Measurements from ENCODE around the gene PACRG. TPM values are rescaled to one million over a fixed set of nuclear protein-coding genes. Genes with fewer than 3 reads are reported as not detected.

PACRG gene
- total RNA-seq, 2 donors from 2014 or later, result 1.7 TPM; not detected in 1

- no peak overlapping the region for H3K4me3 ChIP-seq
- H3K27me3 ChIP-seq, result no peaks in the 10 kb centered on the region
- no peaks in the 10 kb centered on the region for H3K4me1 ChIP-seq
- H3K9me3 ChIP-seq, result no peaks in the 10 kb centered on the region
- DNase-seq, result no peak
- no peak overlapping the region for H3K27ac ChIP-seq
- no peaks in the 10 kb centered on the region for H3K36me3 ChIP-seq
- no peak for TF ChIP-seq CTCF (IDR thresholded peaks at IDR 0.05)
- intact Hi-C loops (cut with DNase I), result no loop called here
- no peak overlapping the region for H3K9ac ChIP-seq (ENCODE audit: low read depth in 2 of 2, low read length in 2 of 2)
Measured at GRCh38 chr6:162713974-162714780, 13.6 kb upstream of the PACRG start.

GRCh38 chr6:162715601-162716000, 12.2 kb upstream of the PACRG start:
- Histone ChIP-seq H3K9me3 (no peaks in the 10 kb centered on the region), H3K4me1 (no peaks in the 10 kb centered on the region), H3K9ac (ENCODE audit: low read depth in 2 of 2, low read length in 2 of 2) (no peak overlapping the region), H3K27me3 (no peaks in the 10 kb centered on the region), H3K4me3 (no peak overlapping the region), H3K27ac (no peak overlapping the region), H3K36me3 (no peaks in the 10 kb centered on the region)
- no peak for TF ChIP-seq CTCF (IDR thresholded peaks at IDR 0.05)
- DNase-seq, result no peak
- intact Hi-C loops (cut with DNase I), result no loop called here

GRCh38 chr6:162719528-162719927, 8.2 kb upstream of the PACRG start:
- H3K9ac ChIP-seq (ENCODE audit: low read depth in 2 of 2, low read length in 2 of 2), result no peak overlapping the region
- no peaks in the 10 kb centered on the region for H3K36me3 ChIP-seq
- H3K27me3 ChIP-seq, result no peaks in the 10 kb centered on the region
- peaks cover 2% of the 10 kb centered on the region for H3K4me1 ChIP-seq
- H3K9me3 ChIP-seq, result no peaks in the 10 kb centered on the region
- H3K4me3 ChIP-seq, result no peak overlapping the region
- no peak overlapping the region for H3K27ac ChIP-seq
- no peak for TF ChIP-seq CTCF (IDR thresholded peaks at IDR 0.05)
- intact Hi-C loops (cut with DNase I), result no loop called here
- DNase-seq, result no peak

GRCh38 chr6:162721404-162721687, 6.4 kb upstream of the PACRG start:
- intact Hi-C loops (cut with DNase I), result no loop called here
- H3K9me3 ChIP-seq, result no peaks in the 10 kb centered on the region
- H3K9ac ChIP-seq (ENCODE audit: low read depth in 2 of 2, low read length in 2 of 2), result no peak overlapping the region
- no peaks in the 10 kb centered on the region for H3K27me3 ChIP-seq
- H3K4me3 ChIP-seq, result no peak overlapping the region
- peaks cover 12% of the 10 kb centered on the region for H3K4me1 ChIP-seq
- no peaks in the 10 kb centered on the region for H3K36me3 ChIP-seq
- no peak for TF ChIP-seq CTCF (IDR thresholded peaks at IDR 0.05)
- H3K27ac ChIP-seq, result no peak overlapping the region
- DNase-seq, result no peak

- TF ChIP-seq CTCF (IDR thresholded peaks at IDR 0.05), result no peak
- Histone ChIP-seq H3K4me3 (no peak overlapping the region), H3K36me3 (no peaks in the 10 kb centered on the region), H3K4me1 (peaks cover 15% of the 10 kb centered on the region), H3K27ac (no peak overlapping the region), H3K9me3 (no peaks in the 10 kb centered on the region), H3K9ac (ENCODE audit: low read depth in 2 of 2, low read length in 2 of 2) (no peak overlapping the region), H3K27me3 (no peaks in the 10 kb centered on the region)
- intact Hi-C loops (cut with DNase I), result no loop called here
- DNase-seq, result no peak
Measured at GRCh38 chr6:162722226-162722625, 5.5 kb upstream of the PACRG start.
